PC-9 (cell line): ENCODE data around the gene NOS1AP.

ENCODE experiments used
- CTCF ChIP-seq: fragments of 200-600 bp; sonication (generic); conservative IDR thresholded peaks from 2 replicates; pipeline ENCODE4 v1.6.1; 2017; ENCODE audit warnings: mixed run types, antibody characterized with exemption, mild to moderate bottlenecking, moderate library complexity
- EZH2 ChIP-seq: fragments of 200-600 bp; sonication (generic); IDR thresholded peaks from 2 replicates; pipeline ENCODE4 v1.8.0; 2017; ENCODE audit warnings: antibody characterized with exemption, low read depth

GRCh38 chr1:162326559-162326958 lies 257.1 kb downstream of the NOS1AP start:
- no peak for TF ChIP-seq CTCF
- TF ChIP-seq EZH2, result no peak
